Measurements from ENCODE around the gene DAP.
"Not testable (repeated sequence)": the region's sequence is repeated elsewhere in the genome, so short reads cannot be mapped to it uniquely, and the experiment has no call there.

Gene DAP

GRCh38 chr5:10725636-10726035 lies 35.4 kb downstream of the DAP start:
- DNase-seq (ENCODE audit: low read depth) = no peak

DNA sequence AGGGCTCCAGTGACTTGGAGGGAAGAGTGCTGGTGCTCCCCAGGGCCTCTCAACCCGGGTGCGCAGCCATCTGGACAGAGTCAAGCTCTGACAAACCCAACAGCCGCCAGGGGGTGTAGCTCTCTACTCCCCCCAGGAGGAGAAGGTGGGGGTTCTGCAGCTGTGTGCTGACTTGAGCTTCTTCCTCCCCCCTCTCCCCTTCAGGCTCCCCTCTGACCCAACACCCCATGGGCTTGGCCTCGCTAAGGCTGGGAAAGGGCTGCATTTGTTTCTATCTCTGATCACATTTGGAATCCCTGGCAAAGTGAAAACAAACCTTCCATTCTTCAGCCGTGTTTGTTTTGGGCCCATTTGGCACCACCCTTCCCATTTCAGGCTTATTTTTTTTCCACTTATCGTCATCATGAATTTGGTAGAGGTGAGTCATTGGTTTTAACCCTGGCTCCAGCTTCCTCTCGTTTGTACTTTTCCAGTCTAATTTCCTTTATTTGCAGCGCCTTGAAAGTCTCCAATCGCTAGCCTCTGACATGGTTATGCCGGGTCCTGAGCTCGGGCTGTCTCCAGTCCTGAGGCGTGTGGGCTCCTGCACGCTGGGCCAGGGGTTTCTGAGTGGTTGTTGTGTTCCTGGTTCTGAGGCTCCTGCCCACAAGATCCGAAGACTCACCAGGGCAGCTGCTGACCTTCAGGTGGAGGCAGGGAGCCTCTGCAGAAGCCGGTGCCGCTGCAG lies 36.1 kb downstream of the DAP start:
- H3K4me3 ChIP-seq (replicated peaks; ENCODE audit: low read depth, low read length) = peak overlapping the region; percentile 47
- TF ChIP-seq, protein P1, sequence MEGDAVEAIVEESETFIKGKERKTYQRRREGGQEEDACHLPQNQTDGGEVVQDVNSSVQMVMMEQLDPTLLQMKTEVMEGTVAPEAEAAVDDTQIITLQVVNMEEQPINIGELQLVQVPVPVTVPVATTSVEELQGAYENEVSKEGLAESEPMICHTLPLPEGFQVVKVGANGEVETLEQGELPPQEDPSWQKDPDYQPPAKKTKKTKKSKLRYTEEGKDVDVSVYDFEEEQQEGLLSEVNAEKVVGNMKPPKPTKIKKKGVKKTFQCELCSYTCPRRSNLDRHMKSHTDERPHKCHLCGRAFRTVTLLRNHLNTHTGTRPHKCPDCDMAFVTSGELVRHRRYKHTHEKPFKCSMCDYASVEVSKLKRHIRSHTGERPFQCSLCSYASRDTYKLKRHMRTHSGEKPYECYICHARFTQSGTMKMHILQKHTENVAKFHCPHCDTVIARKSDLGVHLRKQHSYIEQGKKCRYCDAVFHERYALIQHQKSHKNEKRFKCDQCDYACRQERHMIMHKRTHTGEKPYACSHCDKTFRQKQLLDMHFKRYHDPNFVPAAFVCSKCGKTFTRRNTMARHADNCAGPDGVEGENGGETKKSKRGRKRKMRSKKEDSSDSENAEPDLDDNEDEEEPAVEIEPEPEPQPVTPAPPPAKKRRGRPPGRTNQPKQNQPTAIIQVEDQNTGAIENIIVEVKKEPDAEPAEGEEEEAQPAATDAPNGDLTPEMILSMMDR (IDR thresholded peaks at IDR 0.05; ENCODE audit: low read length, missing control alignments) = peak; percentile 53

More at GRCh38 chr5:10725636-10726035, 35.4 kb downstream of the DAP start:
- TF ChIP-seq, protein P1 (IDR thresholded peaks at IDR 0.05; ENCODE audit: low read length, missing control alignments) = no peak
- no peak overlapping the region for H3K4me3 ChIP-seq (replicated peaks; ENCODE audit: low read depth, low read length)

DNA sequence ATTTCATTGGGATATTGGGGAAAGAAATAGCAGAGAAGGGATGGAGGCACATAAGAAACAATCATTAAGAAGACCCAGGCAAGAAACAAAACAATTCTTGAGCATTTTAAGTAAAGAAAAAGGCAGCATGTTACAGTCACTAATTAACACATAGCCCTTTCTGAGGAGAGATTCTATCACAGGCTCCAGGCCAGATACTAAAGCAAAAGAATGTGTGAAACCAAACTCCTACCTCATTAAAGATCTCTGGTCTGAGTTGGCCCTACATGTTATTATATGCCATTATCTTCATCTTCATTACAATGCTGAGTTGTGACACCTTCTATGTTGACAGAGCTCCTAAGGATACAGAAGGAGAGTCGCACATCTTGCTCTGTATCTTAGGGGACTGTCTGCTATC lies 37.5 kb downstream of the DAP start:
- H3K4me3 ChIP-seq (replicated peaks; ENCODE audit: low read depth, low read length) = no peak overlapping the region
- DNase-seq (ENCODE audit: low read depth) = no peak
- TF ChIP-seq, protein P1 (IDR thresholded peaks at IDR 0.05; ENCODE audit: low read length, missing control alignments) = no peak

More for the DNA sequence above, 36.1 kb downstream of the DAP start:
- peak; percentile 90 for DNase-seq (ENCODE audit: low read depth)

DNA sequence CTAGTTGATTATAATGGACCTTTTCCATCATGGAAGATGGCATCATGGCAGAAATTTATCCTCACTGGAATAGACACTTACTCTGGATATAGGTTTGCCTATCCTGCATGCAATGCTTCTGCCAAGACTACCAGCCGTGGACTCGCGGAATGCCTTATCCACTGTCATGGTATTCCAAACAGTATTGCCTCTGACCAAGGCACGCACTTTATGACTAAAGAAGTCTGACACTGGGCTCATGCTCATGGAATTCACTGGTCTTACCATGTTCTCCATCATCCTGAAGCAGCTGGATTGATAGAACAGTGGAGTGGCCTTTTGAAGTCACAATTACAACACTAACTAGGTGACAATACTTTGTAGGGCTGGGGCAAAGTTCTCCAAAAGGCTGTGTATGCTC lies 40.3 kb downstream of the DAP start:
- not testable (repeated sequence) for H3K4me3 ChIP-seq (replicated peaks; ENCODE audit: low read depth, low read length); DNase-seq (ENCODE audit: low read depth)

DNA sequence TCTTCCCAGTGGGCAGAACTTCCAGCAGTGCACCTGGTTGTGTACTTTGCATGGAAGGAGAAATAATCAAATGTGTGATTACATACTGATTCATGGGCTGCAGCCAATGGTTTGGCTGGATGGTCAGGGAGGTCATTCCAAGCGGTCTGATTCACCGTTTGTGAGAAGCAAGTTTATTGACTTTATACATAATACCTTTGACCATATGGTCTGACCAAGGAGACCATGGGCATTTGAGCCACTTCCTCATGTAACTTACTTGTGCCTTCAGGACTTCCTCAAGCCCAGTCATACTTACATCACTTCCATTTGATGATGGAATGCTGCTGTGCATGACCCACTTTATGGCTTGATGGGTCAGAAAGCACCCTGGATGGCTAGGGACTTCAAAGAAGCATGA lies 41.1 kb downstream of the DAP start:
- H3K4me3 ChIP-seq (replicated peaks; ENCODE audit: low read depth, low read length) = no peak overlapping the region
- DNase-seq (ENCODE audit: low read depth) = peak; percentile 43
- TF ChIP-seq, protein P1 (IDR thresholded peaks at IDR 0.05; ENCODE audit: low read length, missing control alignments) = no peak

DNA sequence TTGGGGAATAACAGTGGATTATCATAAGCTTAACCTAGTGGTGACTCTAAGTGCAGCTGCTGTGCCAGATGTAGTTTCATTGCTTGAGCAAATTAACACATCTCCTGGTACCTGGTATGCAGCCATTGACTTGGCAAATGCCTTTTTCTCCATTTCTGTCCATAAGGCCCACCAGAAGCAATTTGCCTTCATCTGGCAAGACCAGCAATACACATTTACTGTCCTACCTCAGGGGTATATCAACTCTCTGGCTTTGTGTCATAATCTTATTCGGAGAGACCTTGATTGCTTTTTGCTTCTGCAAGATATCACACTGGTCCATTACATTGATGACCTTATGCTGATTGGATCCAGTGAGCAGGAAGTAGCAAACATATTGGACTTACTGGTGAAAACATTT lies 42.4 kb downstream of the DAP start:
- DNase-seq (ENCODE audit: low read depth); H3K4me3 ChIP-seq (replicated peaks; ENCODE audit: low read depth, low read length): not testable (repeated sequence)

DNA sequence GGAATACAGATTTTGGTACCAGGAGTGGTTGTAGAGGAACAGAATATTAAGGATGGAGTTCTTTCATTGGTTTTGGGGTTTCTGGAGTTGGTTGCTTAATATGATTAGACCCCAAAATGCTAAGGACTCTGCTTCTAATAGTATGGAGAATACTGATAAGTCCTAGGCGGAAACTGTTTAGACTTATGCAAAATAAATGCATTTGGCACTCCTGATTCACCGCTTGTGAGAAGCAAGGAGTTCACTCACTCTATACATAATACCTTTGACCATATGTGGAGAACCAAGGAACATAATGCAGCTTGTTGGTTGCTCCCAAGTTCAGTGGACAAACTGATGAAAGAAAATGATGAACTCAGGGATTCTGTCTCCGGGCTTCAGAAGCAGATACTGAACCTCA lies 44.2 kb downstream of the DAP start:
- not testable (repeated sequence) for H3K4me3 ChIP-seq (replicated peaks; ENCODE audit: low read depth, low read length); DNase-seq (ENCODE audit: low read depth)

GRCh38 chr5:10715605-10716290 lies 45.3 kb downstream of the DAP start:
- no peak overlapping the region for H3K4me3 ChIP-seq (replicated peaks; ENCODE audit: low read depth, low read length)
- TF ChIP-seq, protein P1 (IDR thresholded peaks at IDR 0.05; ENCODE audit: low read length, missing control alignments) = no peak
- no peak for DNase-seq (ENCODE audit: low read depth)
